ENCODE results near the gene ZNF14. TPM values are rescaled to one million over a fixed set of nuclear protein-coding genes. Genes with fewer than 3 reads are reported as not detected.

The ZNF14 gene
- total and polyA plus RNA-seq, 9 of the 15 experiments (the other 6 are each of a cell fraction or from before 2014, with no cell fraction given): 1.9 to 7.0 (median 4.0) TPM

GRCh38 chr19:19663256-19664120 is 69.4 kb downstream of the ZNF14 start, which contains the start of gene ATP13A1 (continued):
- TF ChIP-seq, protein P1, sequence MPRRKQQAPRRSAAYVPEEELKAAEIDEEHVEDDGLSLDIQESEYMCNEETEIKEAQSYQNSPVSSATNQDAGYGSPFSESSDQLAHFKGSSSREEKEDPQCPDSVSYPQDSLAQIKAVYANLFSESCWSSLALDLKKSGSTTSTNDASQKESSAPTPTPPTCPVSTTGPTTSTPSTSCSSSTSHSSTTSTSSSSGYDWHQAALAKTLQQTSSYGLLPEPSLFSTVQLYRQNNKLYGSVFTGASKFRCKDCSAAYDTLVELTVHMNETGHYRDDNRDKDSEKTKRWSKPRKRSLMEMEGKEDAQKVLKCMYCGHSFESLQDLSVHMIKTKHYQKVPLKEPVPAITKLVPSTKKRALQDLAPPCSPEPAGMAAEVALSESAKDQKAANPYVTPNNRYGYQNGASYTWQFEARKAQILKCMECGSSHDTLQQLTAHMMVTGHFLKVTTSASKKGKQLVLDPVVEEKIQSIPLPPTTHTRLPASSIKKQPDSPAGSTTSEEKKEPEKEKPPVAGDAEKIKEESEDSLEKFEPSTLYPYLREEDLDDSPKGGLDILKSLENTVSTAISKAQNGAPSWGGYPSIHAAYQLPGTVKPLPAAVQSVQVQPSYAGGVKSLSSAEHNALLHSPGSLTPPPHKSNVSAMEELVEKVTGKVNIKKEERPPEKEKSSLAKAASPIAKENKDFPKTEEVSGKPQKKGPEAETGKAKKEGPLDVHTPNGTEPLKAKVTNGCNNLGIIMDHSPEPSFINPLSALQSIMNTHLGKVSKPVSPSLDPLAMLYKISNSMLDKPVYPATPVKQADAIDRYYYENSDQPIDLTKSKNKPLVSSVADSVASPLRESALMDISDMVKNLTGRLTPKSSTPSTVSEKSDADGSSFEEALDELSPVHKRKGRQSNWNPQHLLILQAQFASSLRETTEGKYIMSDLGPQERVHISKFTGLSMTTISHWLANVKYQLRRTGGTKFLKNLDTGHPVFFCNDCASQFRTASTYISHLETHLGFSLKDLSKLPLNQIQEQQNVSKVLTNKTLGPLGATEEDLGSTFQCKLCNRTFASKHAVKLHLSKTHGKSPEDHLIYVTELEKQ (CRISPR knock-in tag; IDR thresholded peaks at IDR 0.05): no peak
- TF ChIP-seq ZNF584 (CRISPR knock-in tag; IDR thresholded peaks at IDR 0.05; ENCODE audit: low read depth): peak; percentile 44; the same call in 1 of the 2 replicates
- TF ChIP-seq, protein P2, sequence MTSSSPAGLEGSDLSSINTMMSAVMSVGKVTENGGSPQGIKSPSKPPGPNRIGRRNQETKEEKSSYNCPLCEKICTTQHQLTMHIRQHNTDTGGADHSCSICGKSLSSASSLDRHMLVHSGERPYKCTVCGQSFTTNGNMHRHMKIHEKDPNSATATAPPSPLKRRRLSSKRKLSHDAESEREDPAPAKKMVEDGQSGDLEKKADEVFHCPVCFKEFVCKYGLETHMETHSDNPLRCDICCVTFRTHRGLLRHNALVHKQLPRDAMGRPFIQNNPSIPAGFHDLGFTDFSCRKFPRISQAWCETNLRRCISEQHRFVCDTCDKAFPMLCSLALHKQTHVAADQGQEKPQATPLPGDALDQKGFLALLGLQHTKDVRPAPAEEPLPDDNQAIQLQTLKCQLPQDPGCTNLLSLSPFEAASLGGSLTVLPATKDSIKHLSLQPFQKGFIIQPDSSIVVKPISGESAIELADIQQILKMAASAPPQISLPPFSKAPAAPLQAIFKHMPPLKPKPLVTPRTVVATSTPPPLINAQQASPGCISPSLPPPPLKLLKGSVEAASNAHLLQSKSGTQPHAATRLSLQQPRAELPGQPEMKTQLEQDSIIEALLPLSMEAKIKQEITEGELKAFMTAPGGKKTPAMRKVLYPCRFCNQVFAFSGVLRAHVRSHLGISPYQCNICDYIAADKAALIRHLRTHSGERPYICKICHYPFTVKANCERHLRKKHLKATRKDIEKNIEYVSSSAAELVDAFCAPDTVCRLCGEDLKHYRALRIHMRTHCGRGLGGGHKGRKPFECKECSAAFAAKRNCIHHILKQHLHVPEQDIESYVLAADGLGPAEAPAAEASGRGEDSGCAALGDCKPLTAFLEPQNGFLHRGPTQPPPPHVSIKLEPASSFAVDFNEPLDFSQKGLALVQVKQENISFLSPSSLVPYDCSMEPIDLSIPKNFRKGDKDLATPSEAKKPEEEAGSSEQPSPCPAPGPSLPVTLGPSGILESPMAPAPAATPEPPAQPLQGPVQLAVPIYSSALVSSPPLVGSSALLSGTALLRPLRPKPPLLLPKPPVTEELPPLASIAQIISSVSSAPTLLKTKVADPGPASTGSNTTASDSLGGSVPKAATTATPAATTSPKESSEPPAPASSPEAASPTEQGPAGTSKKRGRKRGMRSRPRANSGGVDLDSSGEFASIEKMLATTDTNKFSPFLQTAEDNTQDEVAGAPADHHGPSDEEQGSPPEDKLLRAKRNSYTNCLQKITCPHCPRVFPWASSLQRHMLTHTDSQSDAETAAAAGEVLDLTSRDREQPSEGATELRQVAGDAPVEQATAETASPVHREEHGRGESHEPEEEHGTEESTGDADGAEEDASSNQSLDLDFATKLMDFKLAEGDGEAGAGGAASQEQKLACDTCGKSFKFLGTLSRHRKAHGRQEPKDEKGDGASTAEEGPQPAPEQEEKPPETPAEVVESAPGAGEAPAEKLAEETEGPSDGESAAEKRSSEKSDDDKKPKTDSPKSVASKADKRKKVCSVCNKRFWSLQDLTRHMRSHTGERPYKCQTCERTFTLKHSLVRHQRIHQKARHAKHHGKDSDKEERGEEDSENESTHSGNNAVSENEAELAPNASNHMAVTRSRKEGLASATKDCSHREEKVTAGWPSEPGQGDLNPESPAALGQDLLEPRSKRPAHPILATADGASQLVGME (CRISPR knock-in tag; IDR thresholded peaks at IDR 0.05): no peak
- TF ChIP-seq ZNF79 (CRISPR knock-in tag; IDR thresholded peaks at IDR 0.05; ENCODE audit: low read depth): no peak
- TF ChIP-seq ELF4 (CRISPR knock-in tag; IDR thresholded peaks at IDR 0.05): peak; percentile 93; the same call in 1 of the 2 replicates
- TF ChIP-seq ZNF217 (CRISPR knock-in tag; IDR thresholded peaks at IDR 0.05): no peak
- TF ChIP-seq POLR2G (IDR thresholded peaks at IDR 0.05; ENCODE audit: low read depth, low read length): peak; percentile 98
- TF ChIP-seq ZSCAN29 (IDR thresholded peaks at IDR 0.05): no peak
- peak; percentile 40 to 79; a peak in 2 of 4 replicates for TF ChIP-seq TEAD1 (CRISPR knock-in tag; IDR thresholded peaks at IDR 0.05)
- no peak for TF ChIP-seq ZNF316 (IDR thresholded peaks at IDR 0.05)
- TF ChIP-seq EP400 (IDR thresholded peaks at IDR 0.05): peak; percentile 94
- TF ChIP-seq HINFP (tag; conservative IDR thresholded peaks at IDR 0.05; ENCODE audit: low read depth): no peak
- 0 out of 2 replicates have a peak, but pooled peaks have one; percentile 33 for TF ChIP-seq ZFPM2 (CRISPR knock-in tag; IDR thresholded peaks at IDR 0.05)
- 0 out of 2 replicates have a peak, but pooled peaks have one; percentile 16 for TF ChIP-seq HDAC2 (IDR thresholded peaks at IDR 0.05)
- peak; percentile 94 for TF ChIP-seq ZNF766 (CRISPR knock-in tag; conservative IDR thresholded peaks at IDR 0.05)
- TF ChIP-seq ZNF57 (CRISPR knock-in tag; IDR thresholded peaks at IDR 0.05): no peak
- no peak for TF ChIP-seq RBM25 (IDR thresholded peaks at IDR 0.05; ENCODE audit: low read depth, low read length, severe bottlenecking)

Measured in K562 (cell line).